Left cardiac atrium (tissue), 4 donors: Measurements from ENCODE around the gene SLC39A12. TPM values are rescaled to one million over a fixed set of nuclear protein-coding genes. Genes with fewer than 3 reads are reported as not detected.
"Not testable (repeated sequence)": the region's sequence is repeated elsewhere in the genome, so short reads cannot be mapped to it uniquely, and the experiment has no call there.

Source experiments
- ATAC-seq, 2 donors: fragments of 200-7000 bp; cut with Tn5 transposase; one replicate each; pipeline ENCODE4 v1.9.1; 2020; ENCODE audit warnings: mild to moderate bottlenecking in 2 of 2, moderate library complexity in 2 of 2
- DNase-seq: peaks from one replicate; pipeline ENCODE4 v3.0.0-alpha.2; 2020
- intact Hi-C, 2 donors: fragments of 100-400 bp; cut with DNase I; formaldehyde crosslinking; loops; one replicate each; pipeline versions ENCODE4 v1.14.1 to v1.15.1; 2022 to 2023
- long read RNA-seq: library from polyadenylated mRNA; unstranded; transcript quantifications from one replicate; pipeline ENCODE4 v2.0.0, GENCODE V29; 2021
- total RNA-seq, 2 donors: library from RNA; stranded (reverse); fragmentation: NEBNext Ultra II Directional; extraction: Animal tissue kit (Norgen Biotek cat#: 25700); gene quantifications; one replicate each; pipeline ENCODE4 v1.2.1, GENCODE V29; 2021
- donor health status: DM: no; HTN: yes; CAD: no.
- donor health status: DM: no; HTN: yes; CAD: no; lungs with severe emphysema.
- donor health status: DM: yes; HTN: yes; CAD: no.
- donor health status: Dilated cardiomyopathy.

Gene SLC39A12
- total RNA-seq, result not detected
- long read RNA-seq, result 0 reads

DNA sequence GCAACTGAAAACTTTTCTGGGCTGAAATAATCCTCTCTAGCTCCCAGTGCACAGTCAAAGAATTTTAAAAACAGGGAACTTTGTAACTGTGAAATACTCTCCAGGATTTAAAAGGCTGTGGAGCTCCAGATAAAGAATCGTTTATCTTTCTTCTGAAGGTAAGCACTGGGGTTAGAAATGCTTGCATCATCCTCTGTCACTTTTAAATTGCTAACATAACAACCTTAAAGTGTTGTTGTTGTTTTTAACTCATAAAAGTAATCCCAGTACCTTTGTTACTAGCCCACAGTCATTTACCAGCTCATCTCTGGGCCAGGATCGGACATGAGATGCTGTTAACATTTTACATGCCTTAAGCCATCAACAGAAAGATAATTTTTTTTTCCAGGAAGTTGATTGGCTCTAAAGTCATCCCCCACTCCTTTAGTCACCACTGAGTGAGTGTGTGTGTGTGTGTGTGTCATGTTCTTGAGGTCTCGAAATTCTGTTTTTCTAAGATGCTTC lies at the start of gene SLC39A12:
TSS of gene SLC39A12 (plus strand) at position 51 of the 504 bp plus-strand sequence. CDS start 1,359 bp downstream, outside the sequence.
- ATAC-seq (no peak), DNase-seq (no peak)
- intact Hi-C loops, result no loop called here

- ATAC-seq, result no peak
- DNase-seq, result no peak
- intact Hi-C loops, result no loop called here
Observed at GRCh38 chr10:17904564-17904963, 47.2 kb upstream of the SLC39A12 start.

GRCh38 chr10:17905491-17905890 lies 46.2 kb upstream of the SLC39A12 start:
- DNase-seq, result no peak

DNA sequence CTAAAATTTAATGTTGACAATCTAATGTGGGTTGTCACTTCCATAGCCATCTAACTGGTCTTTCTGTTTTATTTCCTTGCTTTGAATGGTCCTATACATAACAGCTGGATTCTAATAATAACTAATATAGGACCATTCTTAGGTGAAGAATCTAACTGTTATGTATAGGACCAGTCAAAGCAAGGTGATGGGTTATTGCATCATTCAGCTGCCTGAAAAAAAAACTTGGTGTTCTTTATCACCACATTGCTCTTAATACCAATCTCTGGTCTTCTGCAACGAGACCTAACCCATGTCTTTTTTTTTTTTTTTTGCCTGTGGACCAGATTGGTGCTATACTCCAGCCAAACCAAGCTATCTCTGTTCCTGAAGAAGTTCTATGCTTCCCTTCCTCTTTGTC lies 45.7 kb upstream of the SLC39A12 start:
- ATAC-seq, result no peak
- DNase-seq, result no peak
- intact Hi-C loops, result no loop called here

More at GRCh38 chr10:17905491-17905890, 46.2 kb upstream of the SLC39A12 start:
- ATAC-seq, result no peak
- intact Hi-C loops, result no loop called here

DNA sequence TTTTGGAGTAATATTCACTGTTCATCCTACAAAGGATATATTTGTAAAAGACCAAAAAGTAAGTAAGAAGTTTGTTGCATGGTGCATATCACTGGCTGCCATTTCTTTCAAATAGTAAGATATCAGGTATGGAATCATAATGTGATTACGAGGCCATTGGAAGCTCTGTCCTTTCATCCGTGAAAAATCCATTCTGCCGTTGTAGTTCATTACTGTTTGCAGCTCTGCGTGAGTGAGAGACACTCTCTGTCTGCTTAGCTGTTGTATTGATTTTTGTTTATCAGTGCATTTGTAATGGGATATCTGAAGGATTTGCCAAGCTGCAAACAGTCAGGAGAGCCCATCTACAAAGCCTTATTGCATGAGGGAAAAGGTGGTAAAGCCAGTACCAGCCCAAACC lies 44.1 kb upstream of the SLC39A12 start:
- DNase-seq (no peak), ATAC-seq (no peak)
- intact Hi-C loops, result no loop called here

GRCh38 chr10:17910125-17910789 lies 41.5 kb upstream of the SLC39A12 start:
- DNase-seq, result peak; percentile 43
- intact Hi-C loops, result loop anchor here in 1 of 2 donors (5.0 kb wide), 1 partner anchor 192 kb away; no protein-coding TSS in a partner anchor
- ATAC-seq, result no peak

GRCh38 chr10:17912754-17913153 lies 39.0 kb upstream of the SLC39A12 start:
- DNase-seq, result no peak
- ATAC-seq, result peak; percentile 81
- intact Hi-C loops, result loop anchor here in 1 of 2 donors (2.0 to 5.0 kb wide), 3 partner anchors 190 to 302 kb away; partner anchors contain the start of gene CACNB2

DNA sequence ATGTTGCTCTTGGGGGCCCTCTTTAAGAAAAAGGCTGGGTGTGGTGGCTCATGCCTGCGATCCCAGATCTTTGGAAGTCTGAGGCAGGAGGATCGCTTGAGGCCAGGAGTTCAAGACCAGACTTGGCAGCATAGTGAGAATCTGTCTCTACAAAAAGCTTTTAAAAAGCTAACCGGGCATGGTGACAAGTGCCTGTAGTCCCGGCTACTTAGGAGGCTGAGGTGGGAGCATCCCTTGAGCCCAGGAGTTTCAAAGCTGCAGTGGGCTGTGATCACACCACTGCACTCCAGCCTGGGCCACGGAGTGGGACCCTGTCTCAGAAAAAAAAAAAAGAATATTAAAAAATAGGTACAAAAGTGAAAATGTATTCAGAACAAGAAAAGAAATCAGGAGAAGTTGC lies 38.1 kb upstream of the SLC39A12 start:
- intact Hi-C loops, result loop anchor here in 1 of 2 donors (2.0 to 5.0 kb wide), 3 partner anchors 189 to 301 kb away; partner anchors contain the start of gene CACNB2
- ATAC-seq, result peak; percentile 31
- DNase-seq, result no peak

- ATAC-seq, result peak in 1 of 2 donors; percentile 6
Observed at GRCh38 chr10:17914169-17915045, 37.3 kb upstream of the SLC39A12 start.

GRCh38 chr10:17915181-17915580 lies 36.5 kb upstream of the SLC39A12 start:
- DNase-seq (no peak), ATAC-seq (no peak)
- intact Hi-C loops, result no loop called here

More at GRCh38 chr10:17914169-17915045, 37.3 kb upstream of the SLC39A12 start:
- intact Hi-C loops, result loop anchor here in 1 of 2 donors (5.0 kb wide), 1 partner anchor 188 kb away; no protein-coding TSS in a partner anchor
- DNase-seq, result no peak

- intact Hi-C loops, result no loop called here
- DNase-seq (no peak), ATAC-seq (no peak)
Observed at GRCh38 chr10:17918187-17918903, 33.4 kb upstream of the SLC39A12 start.

DNA sequence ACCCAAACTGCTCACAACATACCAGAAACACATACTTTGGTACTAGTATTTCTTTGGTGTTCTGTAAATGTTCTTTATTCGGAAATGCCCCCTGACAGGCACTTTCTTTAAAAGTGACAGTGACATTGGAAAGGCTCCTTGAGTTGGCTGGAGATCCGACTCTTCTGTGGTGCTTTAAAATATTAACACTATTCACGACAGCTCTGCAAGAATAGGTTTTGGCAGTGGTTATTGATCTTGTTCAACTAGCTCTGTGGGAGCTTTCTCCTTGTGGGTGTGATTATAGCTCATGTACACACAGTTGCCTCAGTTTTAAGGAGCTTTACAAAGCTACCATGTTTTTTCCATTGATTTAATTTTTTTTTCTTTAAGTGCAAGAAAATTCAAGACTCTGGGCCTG lies 30.3 kb upstream of the SLC39A12 start:
- DNase-seq (no peak), ATAC-seq (peak in 1 of 2 donors; percentile 58)
- intact Hi-C loops, result loop anchor here in 1 of 2 donors (10.0 kb wide), 1 partner anchor 153 kb away; no protein-coding TSS in a partner anchor

DNA sequence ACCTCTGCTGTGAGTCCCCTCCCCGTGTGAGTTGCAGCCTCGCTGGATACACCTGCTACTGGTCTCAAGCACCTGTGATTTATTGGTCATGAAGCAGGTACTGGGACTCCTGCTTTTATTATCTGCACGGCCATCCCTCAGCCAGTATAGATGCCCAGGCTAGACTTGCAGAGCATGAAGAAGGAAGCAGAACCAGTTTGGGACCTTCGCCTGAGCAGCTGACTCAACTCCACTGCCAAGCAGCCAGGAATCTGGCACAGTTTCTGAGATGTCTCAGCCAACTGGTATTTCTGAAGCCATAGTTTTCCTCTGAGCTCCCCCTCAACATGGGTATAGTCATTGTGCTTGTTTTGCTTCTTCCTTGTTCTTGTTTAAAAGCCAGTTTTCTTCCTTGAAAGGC lies 28.0 kb upstream of the SLC39A12 start:
- no peak for DNase-seq
- intact Hi-C loops, result loop anchor here in 1 of 2 donors (10.0 kb wide), 1 partner anchor 151 kb away; no protein-coding TSS in a partner anchor
- peak in 1 of 2 donors; percentile 83 for ATAC-seq

- intact Hi-C loops, result no loop called here
Observed at GRCh38 chr10:17943033-17943745, 8.5 kb upstream of the SLC39A12 start.

DNA sequence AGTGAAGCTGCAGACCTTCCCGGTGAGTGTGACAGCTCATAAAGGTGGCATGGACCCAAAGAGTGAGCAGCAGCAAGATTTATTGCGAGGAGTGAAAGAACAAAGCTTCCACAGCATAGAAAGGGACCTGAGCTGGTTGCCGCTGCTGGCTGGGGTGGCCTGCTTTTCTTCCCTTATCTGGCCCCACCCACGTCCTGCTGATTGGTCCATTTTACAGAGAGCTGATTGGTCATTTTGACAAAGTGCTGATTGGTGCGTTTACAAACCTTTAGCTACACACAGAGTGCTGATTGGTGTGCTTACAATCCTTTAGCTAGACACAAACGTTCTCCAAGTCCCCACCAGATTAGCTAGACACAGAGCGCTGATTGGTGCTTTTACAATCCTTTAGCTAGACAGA lies 1.4 kb upstream of the SLC39A12 start:
- ATAC-seq, intact Hi-C loops, DNase-seq: not testable (repeated sequence)

More at GRCh38 chr10:17943033-17943745, 8.5 kb upstream of the SLC39A12 start:
- ATAC-seq, result no peak
- DNase-seq, result no peak

DNA sequence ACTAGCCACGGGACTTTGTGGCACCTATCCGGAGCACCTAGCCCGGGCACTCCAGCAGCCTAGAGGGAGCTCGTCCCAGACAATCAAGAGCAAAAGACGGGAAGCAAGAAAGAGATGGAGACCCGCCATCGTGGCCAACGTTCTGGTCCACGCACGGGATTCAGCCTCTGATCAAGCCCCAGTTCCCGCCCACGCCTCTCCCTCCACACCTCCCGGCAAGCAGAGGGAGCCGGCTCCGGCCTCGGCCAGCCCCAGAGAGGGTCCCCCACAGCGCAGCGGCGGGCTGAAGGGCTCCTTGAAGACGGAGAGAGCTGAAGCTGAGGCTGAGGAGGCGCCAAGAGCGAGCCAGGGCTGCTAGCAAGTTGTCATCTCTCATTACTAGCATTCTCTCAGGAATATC lies 992 bp upstream of the SLC39A12 start:
- intact Hi-C loops, result no loop called here

GRCh38 chr10:17954372-17954771 lies 2.7 kb downstream of the SLC39A12 start:
- intact Hi-C loops, ATAC-seq, DNase-seq: not testable (repeated sequence)

More for the DNA sequence above, 992 bp upstream of the SLC39A12 start:
- ATAC-seq (no peak), DNase-seq (peak; percentile 18)

DNA sequence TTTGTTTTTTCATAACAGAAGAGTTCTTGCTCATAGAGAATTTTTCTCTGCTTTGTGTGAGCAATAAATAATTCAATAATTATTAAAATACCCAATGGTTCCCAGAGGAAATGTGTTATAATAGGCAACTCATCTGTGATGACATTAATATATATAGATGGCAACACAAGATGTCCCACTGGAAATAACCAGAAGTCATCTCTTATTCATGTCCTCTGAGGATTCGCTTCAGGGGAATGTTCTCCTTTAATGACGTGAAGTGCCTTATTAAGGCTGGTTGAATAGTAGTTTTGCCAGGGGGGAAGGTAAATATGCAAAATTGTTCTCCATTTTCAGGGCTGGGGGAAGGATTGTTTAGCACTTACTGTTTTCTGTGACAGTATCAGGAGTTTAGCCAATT lies 3.1 kb downstream of the SLC39A12 start:
- DNase-seq, result no peak
- intact Hi-C loops, result no loop called here
- no peak for ATAC-seq
